ENCODE data around the gene PDSS2.

GRCh38 chr6:107218142-107218541, 241.2 kb downstream of the PDSS2 start:
- no peak for TF ChIP-seq POLR2A (IDR thresholded peaks at IDR 0.05)
- TF ChIP-seq, protein P1, sequence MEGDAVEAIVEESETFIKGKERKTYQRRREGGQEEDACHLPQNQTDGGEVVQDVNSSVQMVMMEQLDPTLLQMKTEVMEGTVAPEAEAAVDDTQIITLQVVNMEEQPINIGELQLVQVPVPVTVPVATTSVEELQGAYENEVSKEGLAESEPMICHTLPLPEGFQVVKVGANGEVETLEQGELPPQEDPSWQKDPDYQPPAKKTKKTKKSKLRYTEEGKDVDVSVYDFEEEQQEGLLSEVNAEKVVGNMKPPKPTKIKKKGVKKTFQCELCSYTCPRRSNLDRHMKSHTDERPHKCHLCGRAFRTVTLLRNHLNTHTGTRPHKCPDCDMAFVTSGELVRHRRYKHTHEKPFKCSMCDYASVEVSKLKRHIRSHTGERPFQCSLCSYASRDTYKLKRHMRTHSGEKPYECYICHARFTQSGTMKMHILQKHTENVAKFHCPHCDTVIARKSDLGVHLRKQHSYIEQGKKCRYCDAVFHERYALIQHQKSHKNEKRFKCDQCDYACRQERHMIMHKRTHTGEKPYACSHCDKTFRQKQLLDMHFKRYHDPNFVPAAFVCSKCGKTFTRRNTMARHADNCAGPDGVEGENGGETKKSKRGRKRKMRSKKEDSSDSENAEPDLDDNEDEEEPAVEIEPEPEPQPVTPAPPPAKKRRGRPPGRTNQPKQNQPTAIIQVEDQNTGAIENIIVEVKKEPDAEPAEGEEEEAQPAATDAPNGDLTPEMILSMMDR (IDR thresholded peaks at IDR 0.05) = no peak

Measured in heart left ventricle (tissue), 13 donors.